Activated CD8-positive, alpha-beta memory T cell treated with anti-CD3 and anti-CD28 coated beads for 4 hours (primary cell): ENCODE measurements around the gene HNRNPCL2.
"Not testable (repeated sequence)": the region's sequence is repeated elsewhere in the genome, so short reads cannot be mapped to it uniquely, and the experiment has no call there.

Source experiments
- DNase-seq, 2 donors: peaks; one replicate each; pipeline ENCODE4 v3.0.0-alpha.2; 2020; ENCODE audit warnings: low read depth in 2 of 2

The HNRNPCL2 gene

DNA sequence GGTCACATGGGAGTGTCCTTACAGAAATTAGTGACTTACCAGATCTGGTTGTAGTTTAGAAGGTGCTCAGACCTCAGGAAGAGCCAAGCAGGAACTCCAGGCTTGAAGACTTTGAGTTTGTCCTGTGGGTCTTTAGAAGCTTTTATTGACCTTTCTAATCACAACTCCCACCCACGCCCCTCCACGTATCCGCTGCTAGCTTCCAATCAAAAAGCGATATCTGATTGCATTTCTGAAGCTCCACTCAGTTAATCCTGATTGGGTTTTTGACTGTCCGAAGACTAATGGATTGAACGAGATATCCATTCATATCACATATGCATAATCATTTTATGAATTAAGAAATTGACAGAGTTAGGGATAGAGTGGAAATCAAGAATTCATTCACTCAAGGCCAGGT, at the start of gene HNRNPCL2:
Gene HNRNPCL2, minus strand, starts transcription at position 101 of the 400 bp plus-strand sequence. CDS start 454 bp downstream, outside the sequence.
- not testable (repeated sequence) for DNase-seq

DNA sequence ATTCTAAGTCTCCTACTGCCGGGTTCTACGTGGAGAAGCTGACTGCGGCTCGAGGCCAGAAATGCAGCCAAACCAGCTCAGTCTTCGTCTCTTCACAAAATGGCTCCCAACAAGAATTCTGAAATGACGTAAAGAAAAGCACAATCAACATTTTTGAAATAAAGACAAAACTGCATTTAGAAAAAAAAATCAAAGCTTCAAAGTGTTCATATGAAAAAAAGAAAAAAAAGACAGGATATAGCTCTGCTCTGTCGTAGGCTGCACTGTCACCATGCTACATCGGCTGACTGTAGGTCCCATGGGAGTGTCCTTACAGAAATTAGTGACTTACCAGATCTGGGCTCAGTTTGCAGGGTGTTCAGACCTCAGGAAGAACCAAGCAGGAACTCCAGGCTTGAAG, 48.9 kb upstream of the HNRNPCL2 start, which contains the start of gene HNRNPCL4:
Gene HNRNPCL4, minus strand, starts transcription at position 101 of the 400 bp plus-strand sequence. CDS start 164 bp downstream, outside the sequence.
- DNase-seq: not testable (repeated sequence)

GRCh38 chr1:13155909-13156308, 39.3 kb upstream of the HNRNPCL2 start, which contains the start of gene PRAMEF26:
Gene PRAMEF26, minus strand, starts transcription at chr1:13156009. Its CDS starts 2,914 bp downstream, at chr1:13153095.
- not testable (repeated sequence) for DNase-seq

- DNase-seq: not testable (repeated sequence)
These were observed 46.2 kb downstream of the HNRNPCL2 start, which contains the start of gene PRAMEF25 for GRCh38 chr1:13070474-13070873. Gene PRAMEF25, plus strand, starts transcription at chr1:13070774. Its CDS starts 2,920 bp downstream, at chr1:13073694.
